GM12873 (cell line): ENCODE data around the gene DCC.

Experiments
- CTCF ChIP-seq: IDR thresholded peaks from 2 replicates; pipeline ENCODE4 v1.5.1; 2012; ENCODE audit warnings: low read depth, mild to moderate bottlenecking, moderate library complexity, low read length, control low read depth; ENCODE audit not compliant: insufficient read depth; ENCODE audit errors: missing control alignments

Gene DCC

GRCh38 chr18:53490019-53490418, 1150.0 kb downstream of the DCC start:
- no peak for TF ChIP-seq CTCF

- no peak for TF ChIP-seq CTCF
Measured at GRCh38 chr18:53496028-53496427, 1156.0 kb downstream of the DCC start.

DNA sequence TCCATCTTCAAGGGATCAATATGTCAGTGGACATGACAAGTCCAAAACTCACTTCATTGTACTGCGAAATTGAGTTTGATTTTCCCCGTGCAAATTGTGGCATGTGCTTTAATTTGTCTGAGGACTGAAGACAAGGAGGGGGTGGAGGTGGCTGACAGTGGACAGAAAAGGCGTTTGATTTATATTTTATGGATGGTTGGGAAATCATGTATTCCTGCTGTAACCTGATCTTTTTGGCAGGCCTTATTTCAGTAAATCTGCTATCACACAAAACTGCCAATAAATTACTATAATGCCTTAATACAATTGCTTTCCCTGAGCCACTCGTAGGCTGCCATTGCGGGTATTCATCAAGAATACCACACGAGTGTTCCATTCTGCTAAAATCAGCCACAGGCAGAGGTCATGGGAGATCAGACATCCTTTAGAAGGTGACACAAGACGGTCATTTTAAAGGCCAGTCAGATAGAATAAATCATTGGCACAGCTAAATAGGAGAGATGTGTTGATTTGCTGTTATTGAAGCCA, 1164.0 kb downstream of the DCC start:
- no peak for TF ChIP-seq CTCF

GRCh38 chr18:53508529-53508928, 1168.5 kb downstream of the DCC start:
- TF ChIP-seq CTCF, result no peak

GRCh38 chr18:53509886-53510285, 1169.9 kb downstream of the DCC start:
- TF ChIP-seq CTCF, result no peak

DNA sequence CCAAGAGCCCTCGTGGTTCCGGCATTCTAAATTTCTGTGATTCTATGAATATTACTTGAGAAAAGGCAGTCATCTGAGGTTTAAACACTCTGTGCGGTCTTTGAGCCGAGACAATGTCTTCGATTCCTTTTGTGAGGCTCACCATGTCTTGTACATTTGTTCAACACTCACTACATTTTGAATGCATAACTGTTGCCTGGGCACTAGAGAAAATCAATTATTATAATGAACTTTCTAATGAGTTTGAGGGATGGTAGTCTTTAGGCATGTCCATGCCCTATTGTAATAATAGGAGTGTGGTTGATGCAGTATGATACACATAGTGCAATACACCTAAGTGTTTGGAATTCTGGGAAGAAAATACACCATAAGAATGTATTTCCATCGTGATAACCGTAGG, 1181.1 kb downstream of the DCC start:
- TF ChIP-seq CTCF, result no peak

DNA sequence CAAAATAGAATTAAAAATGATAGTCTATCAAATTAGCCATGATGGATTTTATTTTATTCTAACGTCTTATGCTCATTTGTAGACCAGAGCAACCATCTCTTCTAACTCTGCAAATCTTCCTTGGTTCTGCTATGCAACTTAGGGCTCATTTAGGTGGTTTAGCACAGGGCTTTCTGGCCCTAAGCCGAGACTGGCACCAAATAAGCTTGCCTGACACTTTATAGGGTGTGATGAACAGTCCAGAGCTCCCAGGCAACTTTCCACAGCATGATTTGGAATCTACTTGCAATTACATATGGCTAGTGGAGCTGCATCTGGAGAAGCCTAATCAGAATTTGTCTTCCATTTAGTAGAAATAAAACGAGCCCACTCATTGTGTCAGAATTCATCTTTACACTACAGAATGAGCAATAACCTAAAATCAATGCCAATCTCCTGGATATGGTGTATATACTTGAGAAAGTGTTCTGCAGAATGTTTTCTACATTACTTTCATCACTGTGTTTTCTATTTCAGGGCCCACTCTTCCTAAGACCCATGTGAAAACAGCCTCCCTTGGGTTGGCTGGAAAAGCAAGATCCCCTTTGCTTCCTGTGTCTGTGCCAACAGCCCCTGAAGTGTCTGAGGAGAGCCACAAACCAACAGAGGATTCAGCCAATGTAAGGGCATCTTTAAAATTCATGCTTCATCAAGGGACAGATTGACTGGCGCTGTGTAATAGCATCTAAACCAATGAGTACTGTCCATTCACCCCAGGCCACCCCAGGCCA, 1186.3 kb downstream of the DCC start:
- no peak for TF ChIP-seq CTCF
